ENCODE data around the gene COPG1.

The COPG1 gene

DNA sequence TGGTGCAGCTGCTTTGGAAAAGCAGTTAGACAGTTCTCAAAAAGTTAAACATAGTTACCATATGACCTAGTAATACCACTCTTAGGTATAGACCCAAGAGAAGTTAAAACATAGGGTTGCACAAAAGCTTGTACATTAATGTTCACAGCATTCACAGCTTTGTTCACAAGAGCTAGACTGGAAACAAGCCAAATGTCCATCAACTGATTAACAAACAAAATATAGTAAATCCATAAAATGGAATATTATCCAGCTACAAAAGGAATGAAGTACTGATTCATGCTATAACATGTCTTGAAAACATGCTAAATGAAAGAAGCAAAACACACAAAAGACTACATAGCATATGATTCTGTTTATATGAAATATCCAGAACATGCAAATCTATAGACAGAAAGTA, 2.8 kb upstream of the COPG1 start:
- Histone ChIP-seq H3K9me2 (ENCODE audit: low read depth, low read length) (no peaks in the 10 kb centered on the region), H3K4me1 (ENCODE audit: insufficient read depth, low read length, severe bottlenecking) (peaks cover 33% of the 10 kb centered on the region), H3K4me2 (ENCODE audit: low read length) (no peak overlapping the region), H3K27ac (ENCODE audit: low read depth, low read length, poor library complexity, severe bottlenecking) (peak overlapping the region; percentile 4), H3K36me3 (ENCODE audit: insufficient read depth, low read length) (no peaks in the 10 kb centered on the region), H3K9ac (ENCODE audit: low read length) (no peak overlapping the region), H3K27me3 (ENCODE audit: insufficient read depth, low read length) (no peaks in the 10 kb centered on the region), H3K9me3 (ENCODE audit: low read length) (no peaks in the 10 kb centered on the region), H4K20me1 (ENCODE audit: insufficient read depth, low read length) (no peaks in the 10 kb centered on the region), H3F3A (ENCODE audit: insufficient read depth, low read length) (no peaks in the 10 kb centered on the region), H3K4me3 (ENCODE audit: low read depth, low read length, poor library complexity, severe bottlenecking) (no peak overlapping the region), H2AFZ (ENCODE audit: low read length) (no peak overlapping the region), H3K79me2 (ENCODE audit: insufficient read depth, low read length) (peaks cover 12% of the 10 kb centered on the region)
- TF ChIP-seq CTCF (IDR thresholded peaks at IDR 0.05; ENCODE audit: low read length) (no peak), EZH2 (IDR thresholded peaks at IDR 0.05; ENCODE audit: borderline replicate concordance, low read length) (no peak)

DNA sequence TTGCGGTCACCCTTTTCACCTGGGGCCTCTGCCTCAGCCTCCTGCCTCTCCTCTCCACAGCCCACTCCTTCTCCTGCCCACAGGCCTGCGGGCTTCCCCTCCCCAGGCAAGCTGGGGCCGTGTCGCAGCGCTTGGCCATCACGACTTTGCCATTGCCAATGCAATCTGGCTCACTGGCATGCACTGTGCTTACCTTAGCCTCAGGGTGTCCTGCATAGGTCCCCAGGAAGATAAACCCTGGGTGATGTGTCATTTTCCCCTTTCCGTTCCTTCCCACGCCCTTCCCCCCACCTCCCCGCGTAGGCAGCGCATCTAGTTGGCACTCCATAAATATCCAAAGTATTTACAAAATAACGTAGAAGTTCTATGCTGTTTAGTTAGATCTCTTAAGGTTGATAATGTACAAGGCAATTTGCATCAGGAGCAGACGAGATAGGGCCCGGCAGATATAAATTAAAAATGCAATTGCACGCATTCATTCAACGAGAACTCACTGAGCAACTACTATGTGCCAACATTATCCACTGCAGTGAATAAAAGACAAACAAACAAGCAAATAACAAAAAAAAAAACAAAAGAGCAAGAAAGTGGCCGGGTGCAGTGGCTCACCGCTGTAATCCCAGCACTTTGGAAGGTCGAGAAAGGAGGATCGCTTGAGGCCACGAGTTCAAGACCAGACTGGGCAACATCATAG, 973 bp upstream of the COPG1 start:
- H3K9me2 ChIP-seq (ENCODE audit: low read depth, low read length) = no peaks in the 10 kb centered on the region
- H3K4me2 ChIP-seq (ENCODE audit: low read length) = peak overlapping the region; percentile 90
- no peaks in the 10 kb centered on the region for H3F3A ChIP-seq (ENCODE audit: insufficient read depth, low read length)
- H3K79me2 ChIP-seq (ENCODE audit: insufficient read depth, low read length) = peaks cover 12% of the 10 kb centered on the region
- peak overlapping the region; percentile 88 for H3K9ac ChIP-seq (ENCODE audit: low read length)
- H3K27me3 ChIP-seq (ENCODE audit: insufficient read depth, low read length) = no peaks in the 10 kb centered on the region
- peaks cover 16% of the 10 kb centered on the region for H3K36me3 ChIP-seq (ENCODE audit: insufficient read depth, low read length)
- H3K9me3 ChIP-seq (ENCODE audit: low read length) = no peaks in the 10 kb centered on the region
- TF ChIP-seq EZH2 (IDR thresholded peaks at IDR 0.05; ENCODE audit: borderline replicate concordance, low read length) (no peak), CTCF (IDR thresholded peaks at IDR 0.05; ENCODE audit: low read length) (no peak)
- H3K27ac ChIP-seq (ENCODE audit: low read depth, low read length, poor library complexity, severe bottlenecking) = peak overlapping the region; percentile 61
- no peaks in the 10 kb centered on the region for H4K20me1 ChIP-seq (ENCODE audit: insufficient read depth, low read length)
- H2AFZ ChIP-seq (ENCODE audit: low read length) = no peak overlapping the region
- peaks cover 33% of the 10 kb centered on the region for H3K4me1 ChIP-seq (ENCODE audit: insufficient read depth, low read length, severe bottlenecking)
- H3K4me3 ChIP-seq (ENCODE audit: low read depth, low read length, poor library complexity, severe bottlenecking) = peak overlapping the region; percentile 83

DNA sequence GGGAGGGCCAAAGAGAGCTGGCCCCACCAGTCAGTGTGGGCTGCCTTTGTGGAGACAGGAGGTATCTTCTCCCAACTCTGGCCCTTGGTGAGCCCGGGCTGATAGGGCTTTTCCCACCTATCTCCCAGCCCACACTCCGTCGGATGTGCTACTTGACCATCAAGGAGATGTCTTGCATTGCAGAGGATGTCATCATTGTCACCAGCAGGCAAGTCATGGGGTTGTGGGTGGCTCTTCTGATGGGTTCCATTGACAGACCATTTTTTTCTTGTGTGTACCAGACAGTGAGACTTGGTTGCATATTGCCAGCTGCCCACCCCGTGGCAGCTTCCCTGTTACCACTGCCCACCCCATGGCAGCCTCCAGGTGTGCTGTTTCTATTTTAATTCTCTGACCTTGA, 3.3 kb downstream of the COPG1 start:
- Histone ChIP-seq H3F3A (ENCODE audit: insufficient read depth, low read length) (no peaks in the 10 kb centered on the region), H2AFZ (ENCODE audit: low read length) (no peak overlapping the region), H4K20me1 (ENCODE audit: insufficient read depth, low read length) (no peaks in the 10 kb centered on the region), H3K9me2 (ENCODE audit: low read depth, low read length) (no peaks in the 10 kb centered on the region), H3K4me3 (ENCODE audit: low read depth, low read length, poor library complexity, severe bottlenecking) (no peak overlapping the region), H3K36me3 (ENCODE audit: insufficient read depth, low read length) (peaks cover 58% of the 10 kb centered on the region), H3K27ac (ENCODE audit: low read depth, low read length, poor library complexity, severe bottlenecking) (no peak overlapping the region), H3K9ac (ENCODE audit: low read length) (no peak overlapping the region), H3K4me1 (ENCODE audit: insufficient read depth, low read length, severe bottlenecking) (peaks cover 20% of the 10 kb centered on the region), H3K79me2 (ENCODE audit: insufficient read depth, low read length) (peaks cover 12% of the 10 kb centered on the region), H3K9me3 (ENCODE audit: low read length) (no peaks in the 10 kb centered on the region), H3K27me3 (ENCODE audit: insufficient read depth, low read length) (no peaks in the 10 kb centered on the region), H3K4me2 (ENCODE audit: low read length) (no peak overlapping the region)
- TF ChIP-seq EZH2 (IDR thresholded peaks at IDR 0.05; ENCODE audit: borderline replicate concordance, low read length) (no peak), CTCF (IDR thresholded peaks at IDR 0.05; ENCODE audit: low read length) (no peak)

Data from OCI-LY1 (cell line).